SK-N-SH (cell line): ENCODE measurements around the gene GNS. TPM values are rescaled to one million over a fixed set of nuclear protein-coding genes. Genes with fewer than 3 reads are reported as not detected.

Experiments
- CTCF ChIA-PET: fragments of 300-600, 350-600 bp; formaldehyde crosslinking; extraction: SDS; loops from one replicate; lab custom pipeline; 2021; lab: Yijun Ruan, JAX
- POLR2A ChIA-PET: fragments of 350-600 bp; sonication (Branson Sonifier 250); formaldehyde crosslinking; extraction: SDS; loops from one replicate; lab custom pipeline; 2020; ENCODE audit warnings: antibody characterized with exemption, inconsistent platforms; lab: Yijun Ruan, JAX
- DNase-seq: peaks from one replicate; pipeline ENCODE4 v3.0.0; 2012
- H2AFZ ChIP-seq: fragments of 200-600 bp; sonication (generic); 2 replicates; pipeline ENCODE4 v1.8.1; 2016; ENCODE audit warnings: antibody characterized with exemption, mild to moderate bottlenecking, low read depth
- H3F3A ChIP-seq: fragments of 200-600 bp; sonication (generic); replicated peaks from 2 replicates; pipeline ENCODE3; 2016; ENCODE audit warnings: antibody characterized with exemption, mild to moderate bottlenecking; ENCODE audit not compliant: insufficient read depth
- H3K27ac ChIP-seq, 2 experiments: fragments of 200-500 bp in 1 of 2; fragments of 200-600 bp in 1 of 2; sonication (Bioruptor generic) in 1 of 2; sonication (generic), shearing (Covaris generic) in 1 of 2; 2 replicates each; pipeline versions ENCODE4 v1.5.1 to v1.6.1; 2014 to 2016; ENCODE audit warnings: low read depth in 2 of 2, inconsistent platforms in 1 of 2, low read length in 1 of 2, mild to moderate bottlenecking in 1 of 2, mixed read lengths in 1 of 2
- H3K27me3 ChIP-seq: fragments of 200-600 bp; sonication (generic), shearing (Covaris generic); 2 replicates; pipeline ENCODE4 v1.6.1; 2016; ENCODE audit warnings: mixed run types; ENCODE audit not compliant: insufficient read depth
- H3K36me3 ChIP-seq, 2 experiments: fragments of 200-500 bp in 1 of 2; fragments of 200-600 bp in 1 of 2; sonication (Bioruptor generic) in 1 of 2; sonication (generic) in 1 of 2; replicated peaks in 1 of 2; 2 replicates each; pipeline versions ENCODE3 to v1.5.1; 2014 to 2016; ENCODE audit warnings: low read length in 1 of 2, mild to moderate bottlenecking in 1 of 2; ENCODE audit not compliant: insufficient read depth in 2 of 2, control insufficient read depth in 1 of 2
- H3K4me1 ChIP-seq, 2 experiments: fragments of 200-500 bp in 1 of 2; fragments of 200-600 bp in 1 of 2; sonication (Bioruptor generic) in 1 of 2; sonication (generic), shearing (Covaris generic) in 1 of 2; 2 replicates each; pipeline versions ENCODE4 v1.5.1 to v1.6.1; 2014 to 2016; ENCODE audit warnings: low read depth in 1 of 2, low read length in 1 of 2, mixed run types in 1 of 2; ENCODE audit not compliant: insufficient read depth in 2 of 2, control insufficient read depth in 1 of 2
- H3K4me2 ChIP-seq: fragments of 200-600 bp; sonication (generic), shearing (Covaris generic); 2 replicates; pipeline ENCODE4 v1.6.1; 2017; ENCODE audit warnings: mixed run types
- H3K4me3 ChIP-seq, 2 experiments: fragments of 200-500 bp in 1 of 2; fragments of 200-600 bp in 1 of 2; sonication (Bioruptor generic) in 1 of 2; sonication (generic), shearing (Covaris generic) in 1 of 2; 2 replicates each; pipeline versions ENCODE4 v1.5.1 to v1.8.1; 2014 to 2016; ENCODE audit warnings: low read depth in 2 of 2, inconsistent platforms in 1 of 2, low read length in 1 of 2, mild to moderate bottlenecking in 1 of 2, mixed read lengths in 1 of 2, moderate library complexity in 1 of 2
- H3K79me2 ChIP-seq: fragments of 200-600 bp; sonication (generic); 2 replicates; pipeline ENCODE4 v1.8.1; 2017; ENCODE audit warnings: mild to moderate bottlenecking; ENCODE audit not compliant: insufficient read depth
- H3K9ac ChIP-seq: fragments of 200-600 bp; sonication (generic); 2 replicates; pipeline ENCODE4 v1.6.1; 2017; ENCODE audit warnings: mixed run types
- H3K9me2 ChIP-seq: fragments of 200-600 bp; sonication (generic); 2 replicates; pipeline ENCODE4 v1.6.1; 2017; ENCODE audit warnings: mixed run types
- H3K9me3 ChIP-seq: fragments of 200-600 bp; sonication (generic); 2 replicates; pipeline ENCODE4 v1.6.1; 2017; ENCODE audit warnings: mixed run types, mild to moderate bottlenecking, moderate library complexity
- H4K20me1 ChIP-seq: fragments of 200-600 bp; sonication (generic); 2 replicates; pipeline ENCODE4 v1.6.1; 2017; ENCODE audit warnings: mild to moderate bottlenecking, mixed run types; ENCODE audit not compliant: insufficient read depth
- CHD2 ChIP-seq: fragments of 150-350 bp; IDR thresholded peaks from 2 replicates; pipeline ENCODE4 v1.6.1; 2018; ENCODE audit warnings: low read length; ENCODE audit not compliant: partially characterized antibody
- ELF1 ChIP-seq: IDR thresholded peaks from 2 replicates; pipeline ENCODE4 v1.4.0; 2012
- EP300 ChIP-seq, 2 experiments: IDR thresholded peaks; 2 replicates each; pipeline versions ENCODE4 v1.4.0 to v1.6.1; 2012; ENCODE audit warnings: borderline replicate concordance in 1 of 2, low read depth in 1 of 2, low read length in 1 of 2
- EZH2phosphoT487 ChIP-seq: fragments of 200-600 bp; sonication (generic); IDR thresholded peaks from 2 replicates; pipeline ENCODE4 v1.6.1; 2017; ENCODE audit warnings: low read depth, mixed run types, mild to moderate bottlenecking, antibody characterized with exemption, moderate library complexity, borderline replicate concordance
- GABPA ChIP-seq: IDR thresholded peaks from 2 replicates; pipeline ENCODE4 v1.4.0; 2012; ENCODE audit warnings: low read depth, mild to moderate bottlenecking
- GATA2 ChIP-seq: sonication (generic); formaldehyde crosslinking; IDR thresholded peaks from 2 replicates; pipeline ENCODE4 v1.5.0; 2020; ENCODE audit warnings: mild to moderate bottlenecking, missing genetic modification reagents
- JUND ChIP-seq: IDR thresholded peaks from 2 replicates; pipeline ENCODE4 v1.4.0; 2012
- MEF2A ChIP-seq: IDR thresholded peaks from 2 replicates; pipeline ENCODE4 v1.4.0; 2012; ENCODE audit warnings: low read depth, borderline replicate concordance
- MXI1 ChIP-seq: IDR thresholded peaks from 2 replicates; pipeline ENCODE4 v1.6.1; 2012; ENCODE audit warnings: mild to moderate bottlenecking, low read depth, low read length, improper control_type of control experiment
- NFIC ChIP-seq: IDR thresholded peaks from 2 replicates; pipeline ENCODE4 v1.4.0; 2012; ENCODE audit warnings: borderline replicate concordance
- POLR2AphosphoS5 ChIP-seq: IDR thresholded peaks from 2 replicates; pipeline ENCODE4 v1.6.1; 2012; ENCODE audit warnings: low read depth, low read length
- RFX5 ChIP-seq: IDR thresholded peaks from 2 replicates; pipeline ENCODE4 v1.6.1; 2012; ENCODE audit warnings: mild to moderate bottlenecking, improper control_type of control experiment, low read length
- SIN3A ChIP-seq: IDR thresholded peaks from 2 replicates; pipeline ENCODE4 v1.6.1; 2012; ENCODE audit warnings: low read depth, mild to moderate bottlenecking, low read length, moderate library complexity, borderline replicate concordance
- TCF12 ChIP-seq: IDR thresholded peaks from 2 replicates; pipeline ENCODE4 v1.4.0; 2012
- polyA plus RNA-seq, 3 experiments: library from polyadenylated mRNA; depleted of rRNA; stranded (reverse); fragments of >200 nt; gene quantifications; 2 replicates each; pipeline ENCODE4 v1.2.3, GENCODE V29; 2012
- TF ChIP-seq, protein P1 (sequence below): fragments of 150-350 bp; IDR thresholded peaks from 2 replicates; pipeline ENCODE4 v1.6.1; 2016; ENCODE audit warnings: mild to moderate bottlenecking, low read depth, low read length
- TF ChIP-seq, protein P2 (sequence below): fragments of 200-600 bp; sonication (generic); IDR thresholded peaks from 2 replicates; pipeline ENCODE4 v1.6.1; 2017; ENCODE audit warnings: antibody characterized with exemption, mild to moderate bottlenecking, moderate library complexity
- TF ChIP-seq, protein P3 (sequence below): IDR thresholded peaks from 2 replicates; pipeline ENCODE4 v1.4.0; 2012; ENCODE audit warnings: low read depth, borderline replicate concordance
- TF ChIP-seq, protein P4 (sequence below): IDR thresholded peaks from 2 replicates; pipeline ENCODE4 v1.6.1; 2012; ENCODE audit warnings: mild to moderate bottlenecking, low read depth, low read length, moderate library complexity
- TF ChIP-seq, protein P5 (sequence below): IDR thresholded peaks from 2 replicates; pipeline ENCODE4 v1.4.0; 2012; ENCODE audit warnings: low read depth

Gene GNS
- polyA plus RNA-seq, 1 of the 3 experiments (the other 2 are of a cell fraction), result 74.8 TPM

DNA sequence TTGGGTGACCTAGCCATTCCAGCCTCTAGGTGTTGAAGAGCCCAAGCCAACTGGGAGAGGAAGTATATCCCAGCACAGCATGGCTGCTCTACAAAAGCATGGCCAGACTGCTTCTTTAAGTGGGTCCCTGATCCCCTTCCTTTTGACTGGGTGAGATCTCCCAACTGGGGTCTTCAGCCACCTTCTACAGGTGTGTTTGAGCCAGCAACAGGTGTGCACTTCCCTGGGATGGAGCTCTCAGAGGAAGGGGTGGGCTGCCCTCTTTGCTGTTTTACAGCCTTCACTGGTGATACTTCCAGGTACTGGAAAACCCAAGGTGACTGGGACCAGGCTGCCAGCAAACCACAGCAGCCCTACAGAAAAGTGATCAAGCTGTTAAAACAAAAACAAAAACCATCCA lies 14.2 kb upstream of the GNS start:
- H3K4me3 ChIP-seq, result no peak overlapping the region
- H2AFZ ChIP-seq, result no peak overlapping the region
- no peak for DNase-seq
- ChIA-PET CTCF (interaction anchor here (1.3 to 1.7 kb wide), 3 partner anchors 22 to 24 kb away, joined by 3 to 4 read pairs (median 3); no protein-coding TSS in a partner anchor), POLR2A (no interaction called here)
- H3K27ac ChIP-seq, result no peak overlapping the region
- H3K4me1 ChIP-seq, result no peaks in the 10 kb centered on the region
- H3K4me2 ChIP-seq, result no peak overlapping the region
- H3K27me3 ChIP-seq, result no peaks in the 10 kb centered on the region; the same call in 1 of the 2 replicates
- H4K20me1 ChIP-seq, result no peaks in the 10 kb centered on the region
- TF ChIP-seq EP300 (IDR thresholded peaks at IDR 0.05; ENCODE audit: borderline replicate concordance in 1 of 2, low read depth in 1 of 2, low read length in 1 of 2), result no peak
- TF ChIP-seq SIN3A, result no peak
- TF ChIP-seq GABPA, result no peak
- no peak for TF ChIP-seq ELF1
- TF ChIP-seq, protein P1, sequence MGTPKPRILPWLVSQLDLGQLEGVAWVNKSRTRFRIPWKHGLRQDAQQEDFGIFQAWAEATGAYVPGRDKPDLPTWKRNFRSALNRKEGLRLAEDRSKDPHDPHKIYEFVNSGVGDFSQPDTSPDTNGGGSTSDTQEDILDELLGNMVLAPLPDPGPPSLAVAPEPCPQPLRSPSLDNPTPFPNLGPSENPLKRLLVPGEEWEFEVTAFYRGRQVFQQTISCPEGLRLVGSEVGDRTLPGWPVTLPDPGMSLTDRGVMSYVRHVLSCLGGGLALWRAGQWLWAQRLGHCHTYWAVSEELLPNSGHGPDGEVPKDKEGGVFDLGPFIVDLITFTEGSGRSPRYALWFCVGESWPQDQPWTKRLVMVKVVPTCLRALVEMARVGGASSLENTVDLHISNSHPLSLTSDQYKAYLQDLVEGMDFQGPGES, result no peak
- TF ChIP-seq, protein P2, sequence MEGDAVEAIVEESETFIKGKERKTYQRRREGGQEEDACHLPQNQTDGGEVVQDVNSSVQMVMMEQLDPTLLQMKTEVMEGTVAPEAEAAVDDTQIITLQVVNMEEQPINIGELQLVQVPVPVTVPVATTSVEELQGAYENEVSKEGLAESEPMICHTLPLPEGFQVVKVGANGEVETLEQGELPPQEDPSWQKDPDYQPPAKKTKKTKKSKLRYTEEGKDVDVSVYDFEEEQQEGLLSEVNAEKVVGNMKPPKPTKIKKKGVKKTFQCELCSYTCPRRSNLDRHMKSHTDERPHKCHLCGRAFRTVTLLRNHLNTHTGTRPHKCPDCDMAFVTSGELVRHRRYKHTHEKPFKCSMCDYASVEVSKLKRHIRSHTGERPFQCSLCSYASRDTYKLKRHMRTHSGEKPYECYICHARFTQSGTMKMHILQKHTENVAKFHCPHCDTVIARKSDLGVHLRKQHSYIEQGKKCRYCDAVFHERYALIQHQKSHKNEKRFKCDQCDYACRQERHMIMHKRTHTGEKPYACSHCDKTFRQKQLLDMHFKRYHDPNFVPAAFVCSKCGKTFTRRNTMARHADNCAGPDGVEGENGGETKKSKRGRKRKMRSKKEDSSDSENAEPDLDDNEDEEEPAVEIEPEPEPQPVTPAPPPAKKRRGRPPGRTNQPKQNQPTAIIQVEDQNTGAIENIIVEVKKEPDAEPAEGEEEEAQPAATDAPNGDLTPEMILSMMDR, result no peak
- TF ChIP-seq, protein P3, sequence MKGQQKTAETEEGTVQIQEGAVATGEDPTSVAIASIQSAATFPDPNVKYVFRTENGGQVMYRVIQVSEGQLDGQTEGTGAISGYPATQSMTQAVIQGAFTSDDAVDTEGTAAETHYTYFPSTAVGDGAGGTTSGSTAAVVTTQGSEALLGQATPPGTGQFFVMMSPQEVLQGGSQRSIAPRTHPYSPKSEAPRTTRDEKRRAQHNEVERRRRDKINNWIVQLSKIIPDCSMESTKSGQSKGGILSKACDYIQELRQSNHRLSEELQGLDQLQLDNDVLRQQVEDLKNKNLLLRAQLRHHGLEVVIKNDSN, result no peak
- no peak for TF ChIP-seq TCF12
- TF ChIP-seq MXI1, result no peak
- TF ChIP-seq RFX5, result no peak
- TF ChIP-seq, protein P4, sequence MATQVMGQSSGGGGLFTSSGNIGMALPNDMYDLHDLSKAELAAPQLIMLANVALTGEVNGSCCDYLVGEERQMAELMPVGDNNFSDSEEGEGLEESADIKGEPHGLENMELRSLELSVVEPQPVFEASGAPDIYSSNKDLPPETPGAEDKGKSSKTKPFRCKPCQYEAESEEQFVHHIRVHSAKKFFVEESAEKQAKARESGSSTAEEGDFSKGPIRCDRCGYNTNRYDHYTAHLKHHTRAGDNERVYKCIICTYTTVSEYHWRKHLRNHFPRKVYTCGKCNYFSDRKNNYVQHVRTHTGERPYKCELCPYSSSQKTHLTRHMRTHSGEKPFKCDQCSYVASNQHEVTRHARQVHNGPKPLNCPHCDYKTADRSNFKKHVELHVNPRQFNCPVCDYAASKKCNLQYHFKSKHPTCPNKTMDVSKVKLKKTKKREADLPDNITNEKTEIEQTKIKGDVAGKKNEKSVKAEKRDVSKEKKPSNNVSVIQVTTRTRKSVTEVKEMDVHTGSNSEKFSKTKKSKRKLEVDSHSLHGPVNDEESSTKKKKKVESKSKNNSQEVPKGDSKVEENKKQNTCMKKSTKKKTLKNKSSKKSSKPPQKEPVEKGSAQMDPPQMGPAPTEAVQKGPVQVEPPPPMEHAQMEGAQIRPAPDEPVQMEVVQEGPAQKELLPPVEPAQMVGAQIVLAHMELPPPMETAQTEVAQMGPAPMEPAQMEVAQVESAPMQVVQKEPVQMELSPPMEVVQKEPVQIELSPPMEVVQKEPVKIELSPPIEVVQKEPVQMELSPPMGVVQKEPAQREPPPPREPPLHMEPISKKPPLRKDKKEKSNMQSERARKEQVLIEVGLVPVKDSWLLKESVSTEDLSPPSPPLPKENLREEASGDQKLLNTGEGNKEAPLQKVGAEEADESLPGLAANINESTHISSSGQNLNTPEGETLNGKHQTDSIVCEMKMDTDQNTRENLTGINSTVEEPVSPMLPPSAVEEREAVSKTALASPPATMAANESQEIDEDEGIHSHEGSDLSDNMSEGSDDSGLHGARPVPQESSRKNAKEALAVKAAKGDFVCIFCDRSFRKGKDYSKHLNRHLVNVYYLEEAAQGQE, result no peak
- TF ChIP-seq MEF2A, result no peak
- no peak for TF ChIP-seq EZH2phosphoT487
- TF ChIP-seq, protein P5, sequence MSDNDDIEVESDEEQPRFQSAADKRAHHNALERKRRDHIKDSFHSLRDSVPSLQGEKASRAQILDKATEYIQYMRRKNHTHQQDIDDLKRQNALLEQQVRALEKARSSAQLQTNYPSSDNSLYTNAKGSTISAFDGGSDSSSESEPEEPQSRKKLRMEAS, result no peak
- no peak for TF ChIP-seq NFIC
- no peak for TF ChIP-seq GATA2
- no peak for TF ChIP-seq CHD2
- TF ChIP-seq JUND, result no peak
- no peak for TF ChIP-seq POLR2AphosphoS5
- H3K9me2 ChIP-seq, result no peaks in the 10 kb centered on the region
- H3K79me2 ChIP-seq, result no peaks in the 10 kb centered on the region
- no peaks in the 10 kb centered on the region for H3K36me3 ChIP-seq
- peaks cover 20% of the 10 kb centered on the region for H3K9me3 ChIP-seq
- no peak overlapping the region for H3K9ac ChIP-seq
- H3F3A ChIP-seq, result no peaks in the 10 kb centered on the region
